Endothelial cell of umbilical vein (primary cell): ENCODE results near the gene AP1G2. TPM values are rescaled to one million over a fixed set of nuclear protein-coding genes. Genes with fewer than 3 reads are reported as not detected.

ENCODE experiments used
- BruUV-seq: library from RNA; stranded (reverse); fragments of 400-500 nt; replicated peaks from 2 replicates; lab custom pipeline; 2021; lab: Mats Ljungman, UMichigan
- CTCF ChIA-PET: fragments of 300-600, 350-600 bp; sonication (Branson Sonifier 250); formaldehyde crosslinking; loops from one replicate; lab custom pipeline; 2021; ENCODE audit warnings: antibody characterized with exemption, inconsistent platforms; lab: Charles Lee
- POLR2A ChIA-PET: fragments of 300-600, 350-600 bp; sonication (Branson Sonifier 250); formaldehyde crosslinking; loops from one replicate; lab custom pipeline; 2021; ENCODE audit warnings: antibody characterized with exemption, inconsistent platforms; lab: Charles Lee
- DNase-seq: peaks from one replicate; pipeline ENCODE4 v3.0.0-alpha.2; 2011; ENCODE audit warnings: low read depth, low spot score
- FAIRE-seq: peaks from 2 replicates; lab custom pipeline; 2011; peaks lifted over from hg19 to GRCh38; lab: Jason Lieb, UNC
- H2AFZ ChIP-seq: 2 replicates; pipeline ENCODE4 v1.6.0; 2012; ENCODE audit warnings: low read depth, low read length, control low read depth, inconsistent platforms
- H3K27ac ChIP-seq: 2 replicates; pipeline ENCODE4 v1.5.1; 2011; ENCODE audit warnings: low read depth, mild to moderate bottlenecking, control low read depth, low read length, moderate library complexity; ENCODE audit not compliant: insufficient read depth
- H3K27me3 ChIP-seq, 2 experiments: 2 replicates each; pipeline versions ENCODE4 v1.6.0 to v1.6.1; 2011; ENCODE audit warnings: low read length in 2 of 2, mixed read lengths in 1 of 2; ENCODE audit not compliant: control insufficient read depth in 2 of 2, insufficient read depth in 2 of 2
- H3K36me3 ChIP-seq, 2 experiments: 2 replicates in 1 of 2; 3 replicates in 1 of 2; pipeline ENCODE4 v1.5.1; 2011; ENCODE audit warnings: low read length in 2 of 2, mild to moderate bottlenecking in 1 of 2, moderate library complexity in 1 of 2; ENCODE audit not compliant: control insufficient read depth in 2 of 2, insufficient read depth in 2 of 2; ENCODE audit errors: extremely low read depth in 1 of 2
- H3K4me1 ChIP-seq: 3 replicates; pipeline ENCODE4 v1.5.1; 2011; ENCODE audit warnings: mild to moderate bottlenecking, low read length; ENCODE audit not compliant: control insufficient read depth, insufficient read depth; ENCODE audit errors: extremely low read depth
- H3K4me2 ChIP-seq: 2 replicates; pipeline ENCODE4 v1.6.1; 2011; ENCODE audit warnings: low read length, control low read depth, mixed read lengths; ENCODE audit not compliant: insufficient read depth
- H3K4me3 ChIP-seq, 3 experiments: fragments of 200-600 bp in 1 of 3; sonication (generic), shearing (Covaris generic) in 1 of 3; replicated peaks in 1 of 3; 2 replicates each; pipeline ENCODE4 v1.5.1; 2011 to 2016; ENCODE audit warnings: control low read depth in 3 of 3, low read length in 3 of 3, mild to moderate bottlenecking in 2 of 3, inconsistent platforms in 1 of 3, low read depth in 1 of 3, moderate library complexity in 1 of 3; ENCODE audit not compliant: insufficient read depth in 1 of 3
- H3K79me2 ChIP-seq: 2 replicates; pipeline ENCODE4 v1.6.0; 2012; ENCODE audit warnings: low read length, inconsistent platforms; ENCODE audit not compliant: control insufficient read depth, insufficient read depth
- H3K9ac ChIP-seq: replicated peaks from 2 replicates; pipeline ENCODE3; 2011; ENCODE audit warnings: low read length, control low read depth; ENCODE audit not compliant: insufficient read depth; ENCODE audit errors: extremely low read depth
- H3K9me1 ChIP-seq: replicated peaks from 3 replicates; pipeline ENCODE4 v1.6.0; 2011; ENCODE audit warnings: mild to moderate bottlenecking, low read length; ENCODE audit not compliant: control insufficient read depth, insufficient read depth; ENCODE audit errors: extremely low read depth
- H3K9me3 ChIP-seq: replicated peaks from 2 replicates; pipeline ENCODE4 v1.5.1; 2012; ENCODE audit warnings: low read length, inconsistent platforms; ENCODE audit not compliant: control insufficient read depth, insufficient read depth
- H4K20me1 ChIP-seq: replicated peaks from 2 replicates; pipeline ENCODE3; 2011; ENCODE audit warnings: mild to moderate bottlenecking, low read length; ENCODE audit not compliant: control insufficient read depth, insufficient read depth; ENCODE audit errors: extremely low read depth
- CTCF ChIP-seq, 2 donors: IDR thresholded peaks; 1 replicate in 1 of 2; 2 replicates in 1 of 2; pipeline ENCODE4 v1.5.1; 2011; ENCODE audit warnings: low read length in 2 of 2, mild to moderate bottlenecking in 2 of 2, moderate library complexity in 2 of 2, control low read depth in 1 of 2, inconsistent platforms in 1 of 2, low read depth in 1 of 2; ENCODE audit not compliant: insufficient read depth in 1 of 2; ENCODE audit errors: extremely low read depth in 1 of 2
- EZH2 ChIP-seq: IDR thresholded peaks from 2 replicates; pipeline ENCODE4 v1.6.1; 2012; ENCODE audit warnings: borderline replicate concordance, low read depth, mild to moderate bottlenecking, moderate library complexity, low read length, inconsistent platforms; ENCODE audit not compliant: severe bottlenecking
- FOS ChIP-seq: IDR thresholded peaks from 2 replicates; pipeline ENCODE4 v1.6.1; 2011; ENCODE audit warnings: mild to moderate bottlenecking, low read length, moderate library complexity, borderline replicate concordance; ENCODE audit not compliant: insufficient read depth
- MYC ChIP-seq: IDR thresholded peaks from one replicate; pipeline ENCODE4 v1.6.1; 2011; ENCODE audit warnings: mild to moderate bottlenecking, low read depth, low read length
- POLR2A ChIP-seq: IDR thresholded peaks from 2 replicates; pipeline ENCODE4 v1.6.1; 2012; ENCODE audit warnings: low read depth, mild to moderate bottlenecking, control low read depth, low read length
- dilution Hi-C: fragments of 300-500 bp; cut with MboI; formaldehyde crosslinking; loops from one replicate; pipeline ENCODE4 v1.15.0; 2019; ENCODE audit warnings: low sequenced_read_pairs; ENCODE audit not compliant: extremely low pct_ligation_motif_present
- intact Hi-C: fragments of 100-400 bp; cut with micrococcal nuclease; formaldehyde crosslinking; loops from one replicate; pipeline ENCODE4 v1.10.0; 2022
- polyA plus RNA-seq, 4 experiments: library from polyadenylated mRNA; depleted of rRNA in 3 of 4; stranded (reverse) in 3 of 4; unstranded in 1 of 4; fragments of >200 nt; gene quantifications; 2 replicates each; pipeline versions ENCODE4 v1.2.1 to v1.2.3, GENCODE V29; 2011 to 2012; ENCODE audit warnings: missing spikeins in 1 of 4
- total RNA-seq: library from RNA; stranded (reverse); gene quantifications from 2 replicates; pipeline ENCODE4 v1.2.3, GENCODE V29; 2021

The AP1G2 gene
- total and polyA plus RNA-seq, 2 donors (not counting 3 experiments of a cell fraction or from before 2014, with no cell fraction given), result 39.0 to 55.8 TPM

DNA sequence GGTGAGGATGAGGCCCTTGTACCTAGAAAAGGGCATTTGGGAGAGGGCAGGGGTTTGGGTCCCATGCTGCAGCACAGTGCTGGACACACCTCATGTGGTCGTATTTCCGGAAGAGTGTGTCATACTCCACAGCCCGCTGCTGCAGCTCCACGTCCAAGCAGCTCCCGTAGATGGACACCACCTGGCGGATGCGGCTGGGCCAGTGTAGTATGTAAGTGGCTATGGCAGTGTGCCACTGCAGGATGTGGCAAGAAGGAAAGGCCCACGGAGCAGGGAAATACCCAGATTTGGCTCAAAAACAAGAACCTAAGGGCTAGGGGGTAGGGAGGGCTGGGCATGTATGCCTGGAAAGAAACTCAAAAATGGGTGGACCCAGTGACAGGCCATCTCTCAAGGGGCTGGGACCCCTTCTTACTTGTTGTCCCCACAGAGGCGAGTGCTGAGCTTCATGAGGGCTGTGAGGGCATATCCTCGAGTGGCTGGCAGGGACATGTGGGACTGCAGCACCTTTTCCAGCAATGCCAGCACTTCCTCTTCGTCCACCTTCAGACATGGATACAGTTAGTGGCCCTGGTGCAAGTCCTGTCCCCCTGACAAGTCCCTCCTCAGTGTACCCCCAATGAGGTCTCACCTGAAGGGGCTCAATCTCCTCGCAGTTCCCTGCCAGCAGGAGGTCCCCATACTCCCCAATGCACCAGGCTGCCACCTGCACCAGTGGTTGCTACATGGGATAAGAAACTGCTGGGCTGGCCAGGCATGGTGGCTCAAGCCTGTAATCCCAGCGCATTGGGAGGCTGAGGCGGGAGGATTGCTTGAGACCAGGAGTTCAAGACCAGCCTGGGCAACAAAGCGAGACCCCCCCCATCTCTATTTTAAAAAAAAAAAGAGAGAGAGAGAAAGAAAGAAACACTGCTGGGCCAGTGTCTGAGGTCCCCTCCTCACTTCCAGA, 5.4 kb downstream of the AP1G2 start:
- H3K27me3 ChIP-seq, result no peaks in the 10 kb centered on the region
- DNase-seq (no peak), FAIRE-seq (no peak)
- dilution Hi-C loops (no loop called here), intact Hi-C loops (loop anchor here (1.0 kb wide), 2 partner anchors 84 to 234 kb away; no protein-coding TSS in a partner anchor)
- CTCF ChIA-PET, result interaction anchor here (0.8 to 12.3 kb wide), 8 partner anchors 9 to 241 kb away, joined by 3 to 416 read pairs (median 4); partner anchors contain the start of gene PABPN1
- H3K27ac ChIP-seq, result no peak overlapping the region
- TF ChIP-seq POLR2A (no peak), MYC (no peak), FOS (no peak), EZH2 (no peak), CTCF (IDR thresholded peaks at IDR 0.05; ENCODE audit: extremely low read depth in 1 of 2, insufficient read depth in 1 of 2, low read depth in 1 of 2, low read length in 2 of 2) (no peak)
- no peaks in the 10 kb centered on the region for H3K9me1 ChIP-seq
- H3K36me3 ChIP-seq, result peaks cover 0 to 11% of the 10 kb centered on the region in 2 experiments
- no TSS peak for BruUV-seq
- no peaks in the 10 kb centered on the region for H3K9me3 ChIP-seq
- POLR2A ChIA-PET, result no interaction called here
- peaks cover 2% of the 10 kb centered on the region for H3K79me2 ChIP-seq
- no peaks in the 10 kb centered on the region for H4K20me1 ChIP-seq
- H3K4me2 ChIP-seq, result no peak overlapping the region
- H3K9ac ChIP-seq, result no peak overlapping the region
- H3K4me1 ChIP-seq, result peaks cover 4% of the 10 kb centered on the region
- no peak overlapping the region for H3K4me3 ChIP-seq
- no peak overlapping the region for H2AFZ ChIP-seq
